Renal pelvis (tissue), 12 donors: ENCODE measurements around the gene FBXO30. TPM values are rescaled to one million over a fixed set of nuclear protein-coding genes. Genes with fewer than 3 reads are reported as not detected.

Source experiments
- DNase-seq: peaks from one replicate; pipeline ENCODE4 v3.0.0-alpha.2; 2013
- long read RNA-seq, 16 experiments: transcript quantifications; one replicate each; lab custom pipeline, GENCODE V29; 2026
- polyA plus RNA-seq, 3 donors: library from polyadenylated mRNA; unstranded; fragments of 120-200 nt; gene quantifications; one replicate each; pipeline ENCODE4 v1.2.1, GENCODE V29; 2013; ENCODE audit not compliant: insufficient read length in 3 of 3

The FBXO30 gene, protein sequence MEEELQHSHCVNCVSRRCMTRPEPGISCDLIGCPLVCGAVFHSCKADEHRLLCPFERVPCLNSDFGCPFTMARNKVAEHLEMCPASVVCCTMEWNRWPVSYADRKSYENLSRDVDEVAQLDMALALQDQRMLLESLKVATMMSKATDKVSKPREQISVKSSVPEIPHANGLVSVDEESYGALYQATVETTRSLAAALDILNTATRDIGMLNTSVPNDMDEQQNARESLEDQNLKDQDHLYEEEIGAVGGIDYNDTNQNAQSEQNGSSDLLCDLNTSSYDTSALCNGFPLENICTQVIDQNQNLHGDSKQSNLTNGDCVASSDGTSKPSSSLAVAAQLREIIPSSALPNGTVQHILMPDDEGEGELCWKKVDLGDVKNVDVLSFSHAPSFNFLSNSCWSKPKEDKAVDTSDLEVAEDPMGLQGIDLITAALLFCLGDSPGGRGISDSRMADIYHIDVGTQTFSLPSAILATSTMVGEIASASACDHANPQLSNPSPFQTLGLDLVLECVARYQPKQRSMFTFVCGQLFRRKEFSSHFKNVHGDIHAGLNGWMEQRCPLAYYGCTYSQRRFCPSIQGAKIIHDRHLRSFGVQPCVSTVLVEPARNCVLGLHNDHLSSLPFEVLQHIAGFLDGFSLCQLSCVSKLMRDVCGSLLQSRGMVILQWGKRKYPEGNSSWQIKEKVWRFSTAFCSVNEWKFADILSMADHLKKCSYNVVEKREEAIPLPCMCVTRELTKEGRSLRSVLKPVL
- polyA plus RNA-seq, result 10 to 100 TPM; 10.3 to 10.8 (median 10.6) TPM
- long read RNA-seq, donor 1, full-length matches to known transcripts, result 1 of 15 reads
- long read RNA-seq, donor 1, partial matches to known transcripts, result 14 of 15 reads
- long read RNA-seq, donor 1, other reads (novel, unspliced or antisense), result 0 of 15 reads
- long read RNA-seq, donor 2, full-length matches to known transcripts, result 1 of 12 reads
- long read RNA-seq, donor 2, partial matches to known transcripts, result 11 of 12 reads
- long read RNA-seq, donor 2, other reads (novel, unspliced or antisense), result 0 of 12 reads
- long read RNA-seq, donor 3, full-length matches to known transcripts, result 1 of 11 reads
- long read RNA-seq, donor 3, partial matches to known transcripts, result 10 of 11 reads
- long read RNA-seq, donor 3, other reads (novel, unspliced or antisense), result 0 of 11 reads
- long read RNA-seq, donor 4, full-length matches to known transcripts, result 1 of 7 reads
- long read RNA-seq, donor 4, partial matches to known transcripts, result 6 of 7 reads
- long read RNA-seq, donor 4, other reads (novel, unspliced or antisense), result 0 of 7 reads
- long read RNA-seq, donor 5, full-length matches to known transcripts, result 1 of 1 reads
- long read RNA-seq, donor 5, partial matches to known transcripts, result 0 of 1 reads
- long read RNA-seq, donor 5, other reads (novel, unspliced or antisense), result 0 of 1 reads
- long read RNA-seq, donor 6, full-length matches to known transcripts, result 5 of 14 reads
- long read RNA-seq, donor 6, partial matches to known transcripts, result 9 of 14 reads
- long read RNA-seq, donor 6, other reads (novel, unspliced or antisense), result 0 of 14 reads
- long read RNA-seq, donor 7, partial matches to known transcripts, result 5 of 5 reads
- long read RNA-seq, donor 7, other reads (novel, unspliced or antisense), result 0 of 5 reads
- long read RNA-seq, donor 8, result 0 reads
- long read RNA-seq, donor 9, full-length matches to known transcripts, result 2 of 28 reads
- long read RNA-seq, donor 9, partial matches to known transcripts, result 26 of 28 reads
- long read RNA-seq, donor 9, other reads (novel, unspliced or antisense), result 0 of 28 reads
- long read RNA-seq, donor 10, full-length matches to known transcripts, result 1 of 11 reads
- long read RNA-seq, donor 10, partial matches to known transcripts, result 10 of 11 reads
- long read RNA-seq, donor 10, other reads (novel, unspliced or antisense), result 0 of 11 reads
- long read RNA-seq, donor 11, full-length matches to known transcripts, result 1 of 1 reads
- long read RNA-seq, donor 11, partial matches to known transcripts, result 0 of 1 reads
- long read RNA-seq, donor 11, other reads (novel, unspliced or antisense), result 0 of 1 reads
- long read RNA-seq, donor 12, full-length matches to known transcripts, result 1 of 13 reads
- long read RNA-seq, donor 12, partial matches to known transcripts, result 12 of 13 reads
- long read RNA-seq, donor 12, other reads (novel, unspliced or antisense), result 0 of 13 reads
- long read RNA-seq, donor 13, full-length matches to known transcripts, result 1 of 1 reads
- long read RNA-seq, donor 13, partial matches to known transcripts, result 0 of 1 reads
- long read RNA-seq, donor 13, other reads (novel, unspliced or antisense), result 0 of 1 reads
- long read RNA-seq, donor 14, full-length matches to known transcripts, result 2 of 11 reads
- long read RNA-seq, donor 14, partial matches to known transcripts, result 9 of 11 reads
- long read RNA-seq, donor 14, other reads (novel, unspliced or antisense), result 0 of 11 reads
- long read RNA-seq, donor 15, full-length matches to known transcripts, result 5 of 16 reads
- long read RNA-seq, donor 15, partial matches to known transcripts, result 11 of 16 reads
- long read RNA-seq, donor 15, other reads (novel, unspliced or antisense), result 0 of 16 reads
- long read RNA-seq, donor 16, full-length matches to known transcripts, result 2 of 15 reads
- long read RNA-seq, donor 16, partial matches to known transcripts, result 13 of 15 reads
- long read RNA-seq, donor 16, other reads (novel, unspliced or antisense), result 0 of 15 reads

DNA sequence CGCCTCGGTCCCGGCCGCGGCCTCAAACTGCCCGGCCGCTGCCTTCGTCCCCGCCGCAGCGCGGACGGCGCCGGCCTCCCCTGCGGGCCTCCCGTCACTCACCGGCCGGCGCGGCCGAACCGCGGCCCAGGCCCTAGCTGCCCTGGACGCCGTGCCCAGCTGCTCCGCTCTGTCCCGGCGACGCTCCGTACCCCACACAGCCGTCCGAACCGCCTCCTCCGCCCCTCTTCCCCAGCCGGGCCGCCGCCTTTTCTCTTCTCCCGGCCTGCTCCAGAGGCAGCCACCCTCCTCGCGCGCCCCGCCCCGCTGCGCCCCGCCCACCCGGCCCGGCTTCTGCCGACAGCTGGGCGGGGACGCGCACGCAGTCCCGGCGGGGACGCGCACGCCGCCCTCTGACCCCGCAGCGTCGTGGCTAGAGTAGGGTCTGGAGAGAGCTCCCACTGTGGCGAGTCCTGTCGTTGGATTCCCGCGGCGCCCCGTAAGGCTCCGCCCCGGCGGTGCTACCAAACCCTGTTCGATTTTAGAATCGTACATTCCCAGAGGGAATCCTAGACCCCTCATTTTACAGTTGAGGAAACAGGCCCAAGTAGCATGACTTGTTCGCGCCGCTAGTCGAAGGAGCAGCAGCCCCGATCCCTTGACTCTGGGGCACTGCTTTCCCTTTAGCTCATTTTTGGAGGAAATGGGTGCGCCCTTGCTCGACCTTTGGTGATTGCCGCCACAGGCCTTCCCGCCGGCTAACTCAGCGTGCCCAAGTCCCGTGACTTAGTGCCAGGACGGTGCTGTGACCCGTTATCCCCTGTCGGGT, at the start of gene FBXO30:
FBXO30 (minus strand) TSS at position 295 of the 808 bp plus-strand sequence. CDS start 8,390 bp downstream, outside the sequence.
- peak; percentile 92 for DNase-seq

DNA sequence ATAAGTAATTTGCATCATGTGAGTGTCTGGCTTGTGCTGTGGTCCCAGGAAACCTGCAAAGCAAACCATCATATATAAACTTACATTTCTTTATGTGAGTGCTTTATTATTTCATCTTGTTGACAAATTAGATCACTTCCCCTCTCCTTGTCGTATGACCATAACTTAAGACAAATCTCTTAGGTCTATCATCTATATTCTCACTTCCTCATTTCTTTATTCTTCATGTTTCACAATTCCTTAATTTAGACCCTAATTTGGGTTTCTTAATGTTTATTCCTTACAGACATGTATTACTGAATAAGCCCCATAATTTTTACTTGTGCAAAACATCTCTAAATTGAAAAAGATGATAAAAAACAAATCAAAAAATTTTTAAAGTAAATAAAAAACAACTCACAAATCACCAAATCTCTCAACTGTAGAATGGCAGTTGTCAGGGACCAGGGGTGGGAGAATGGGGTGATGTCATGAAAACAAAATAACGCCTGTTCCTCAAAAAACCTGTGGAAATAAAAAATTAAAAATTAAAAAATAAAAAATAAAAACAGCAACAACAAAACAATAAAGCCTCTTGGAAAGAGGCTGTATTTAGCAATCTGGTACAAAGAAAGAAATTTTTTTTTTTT, 49.5 kb upstream of the FBXO30 start:
- DNase-seq, result no peak

DNA sequence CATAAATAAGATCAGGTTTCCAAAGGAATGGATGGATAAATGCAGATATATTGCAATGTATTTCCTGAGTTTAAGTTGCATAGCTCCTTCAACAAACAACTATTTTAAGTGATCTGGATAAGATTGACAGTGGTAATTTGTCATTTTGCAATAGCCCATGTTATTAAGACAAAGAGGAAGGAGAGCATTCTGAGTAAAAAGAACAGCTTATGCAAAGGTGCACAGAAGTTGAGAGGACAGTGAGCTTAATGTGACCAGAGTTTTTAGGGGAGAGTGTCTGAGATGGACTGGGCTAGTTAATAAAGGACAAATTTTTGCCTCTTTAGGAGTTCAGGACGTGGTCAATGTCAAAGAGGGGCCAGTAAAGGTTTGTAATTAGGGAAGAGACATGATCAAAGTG, 48.8 kb upstream of the FBXO30 start:
- no peak for DNase-seq

DNA sequence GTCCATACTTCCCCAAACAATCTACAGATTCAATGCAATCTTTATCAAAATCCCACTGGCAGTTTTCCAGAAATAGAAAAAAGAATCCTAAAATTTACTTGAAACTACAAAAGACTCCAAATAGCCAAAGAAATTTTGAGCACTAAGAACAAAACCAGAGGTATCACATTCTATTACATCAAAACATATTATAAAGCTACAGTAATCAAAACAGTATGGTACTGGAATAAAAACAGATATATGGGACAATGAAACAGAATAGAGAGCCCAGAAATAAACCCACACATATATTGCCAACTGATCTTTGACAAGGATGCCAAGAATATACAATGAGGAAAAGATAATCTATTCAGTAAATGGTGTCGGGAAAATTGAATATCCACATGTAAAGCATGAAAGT, 46.0 kb upstream of the FBXO30 start:
- DNase-seq, result no peak

DNA sequence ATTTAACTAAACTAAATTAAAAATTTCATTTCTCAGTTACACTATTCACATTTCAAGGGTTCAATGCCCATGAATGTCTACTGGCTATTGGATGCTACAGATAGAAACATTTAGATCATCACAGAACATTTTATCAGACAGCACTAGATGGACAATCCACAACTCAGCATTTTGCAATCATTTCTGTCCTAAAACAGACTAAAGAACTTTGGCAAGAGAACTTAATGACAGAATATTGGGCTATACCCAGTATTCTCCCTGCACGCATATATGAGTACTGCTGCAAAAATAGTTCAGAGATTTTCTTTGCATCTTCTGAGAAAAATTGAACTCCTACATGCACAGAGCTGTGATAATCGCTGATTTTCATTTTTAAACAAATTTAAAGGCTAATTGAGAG, 36.1 kb upstream of the FBXO30 start:
- DNase-seq, result no peak

DNA sequence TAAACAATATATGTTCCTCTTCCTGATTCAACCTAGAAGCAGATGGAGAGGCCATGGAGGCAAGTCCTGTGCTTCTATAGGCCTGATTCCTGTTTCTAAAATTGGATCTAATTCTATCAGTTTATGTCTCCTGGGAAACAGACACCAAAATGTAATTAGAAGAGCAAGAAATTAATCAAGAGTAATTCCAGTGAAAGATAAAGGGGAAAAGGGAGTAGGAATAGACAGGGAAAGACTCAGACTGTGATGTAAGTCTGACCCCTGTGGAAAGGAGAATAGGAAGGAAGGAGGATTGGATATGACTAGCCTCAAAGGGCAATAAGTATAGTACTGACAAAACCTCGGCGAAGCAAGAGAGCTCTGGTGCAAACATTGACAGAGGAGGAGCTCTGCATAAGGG, 33.9 kb upstream of the FBXO30 start:
- DNase-seq, result no peak

DNA sequence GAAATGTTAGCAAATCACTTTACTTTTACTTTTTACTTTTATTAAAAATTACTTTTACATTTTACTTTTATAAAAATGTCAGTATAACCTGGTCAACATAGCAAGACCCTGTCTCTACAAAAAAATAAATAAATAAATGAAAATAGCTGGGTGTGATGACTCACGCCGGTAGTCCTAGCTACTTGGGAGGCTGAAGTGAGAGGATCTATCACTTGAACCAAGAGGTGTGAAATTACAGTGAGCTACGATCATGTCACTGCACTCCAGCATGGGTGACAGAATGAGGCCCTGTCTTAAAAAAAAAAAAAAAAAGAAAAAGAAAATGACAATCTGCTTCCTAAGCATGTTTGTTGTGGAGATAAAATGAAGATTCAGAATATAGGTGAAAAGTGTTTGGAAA, 31.0 kb upstream of the FBXO30 start:
- no peak for DNase-seq

DNA sequence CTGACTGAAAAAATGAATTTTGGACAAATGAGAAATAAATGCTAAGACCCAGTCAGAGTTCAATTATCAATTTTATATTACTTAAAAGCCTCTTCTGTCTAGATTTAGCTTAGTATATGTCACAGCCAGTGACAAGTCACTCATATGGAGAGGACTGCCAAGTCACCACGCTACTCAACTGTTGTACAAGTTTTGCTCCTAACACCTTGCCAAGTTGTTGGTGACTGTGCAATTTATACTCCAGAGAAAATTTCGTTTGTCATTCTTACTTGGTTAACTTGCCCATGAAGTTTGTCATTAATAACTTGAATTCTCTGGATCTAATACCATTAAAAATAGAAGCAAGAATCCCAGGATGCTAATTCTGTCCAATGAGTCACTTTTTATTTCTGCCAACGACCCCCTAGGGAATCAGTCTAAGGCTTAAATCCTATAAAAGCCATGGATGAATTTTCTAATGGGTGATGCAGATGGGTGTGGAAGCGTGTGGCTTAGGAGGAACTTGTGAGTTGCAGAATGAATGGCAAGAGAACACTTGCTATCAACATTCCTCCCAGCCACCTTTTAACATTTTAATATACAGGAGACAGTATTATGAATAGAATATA, 30.4 kb upstream of the FBXO30 start:
- DNase-seq, result no peak

DNA sequence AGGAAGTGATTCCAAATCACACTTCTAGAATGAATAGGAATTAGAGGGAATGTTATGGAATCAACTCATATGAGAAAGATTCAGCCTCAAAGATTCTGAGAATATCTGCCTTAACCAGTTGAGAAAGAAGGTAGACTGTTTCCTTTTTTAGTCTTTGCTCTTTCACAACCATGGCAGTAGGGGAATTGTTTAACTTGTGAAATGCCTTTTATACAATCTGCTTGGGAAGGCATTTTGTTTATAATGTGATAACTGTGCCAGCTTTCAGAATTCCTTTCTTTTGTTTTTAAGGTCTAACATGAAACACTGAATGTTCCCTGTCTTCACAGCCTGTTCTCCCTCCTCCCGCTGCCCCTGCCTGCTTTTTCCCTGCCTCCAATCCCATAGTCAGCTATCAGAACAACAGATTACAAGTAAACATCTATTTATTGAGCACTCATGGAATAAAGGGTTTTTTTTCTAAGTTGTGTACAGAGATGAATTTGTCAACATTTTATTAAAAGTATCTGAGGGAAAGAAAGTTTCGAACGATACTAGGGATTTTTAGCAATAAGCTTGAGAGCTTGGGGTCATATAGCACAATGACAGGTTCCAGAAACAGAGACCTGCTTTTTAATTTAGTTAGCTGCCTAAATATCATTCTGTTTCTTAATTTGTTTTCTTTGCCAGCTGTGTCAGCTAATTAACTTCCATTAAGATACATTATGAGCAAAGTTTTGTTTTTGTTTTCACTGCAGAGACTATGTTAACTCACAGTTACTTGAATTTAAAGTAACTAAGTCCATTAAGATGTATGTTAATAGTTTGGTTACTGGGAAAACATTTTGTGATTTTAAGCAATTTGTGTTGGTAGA, 28.3 kb upstream of the FBXO30 start:
- DNase-seq, result no peak

DNA sequence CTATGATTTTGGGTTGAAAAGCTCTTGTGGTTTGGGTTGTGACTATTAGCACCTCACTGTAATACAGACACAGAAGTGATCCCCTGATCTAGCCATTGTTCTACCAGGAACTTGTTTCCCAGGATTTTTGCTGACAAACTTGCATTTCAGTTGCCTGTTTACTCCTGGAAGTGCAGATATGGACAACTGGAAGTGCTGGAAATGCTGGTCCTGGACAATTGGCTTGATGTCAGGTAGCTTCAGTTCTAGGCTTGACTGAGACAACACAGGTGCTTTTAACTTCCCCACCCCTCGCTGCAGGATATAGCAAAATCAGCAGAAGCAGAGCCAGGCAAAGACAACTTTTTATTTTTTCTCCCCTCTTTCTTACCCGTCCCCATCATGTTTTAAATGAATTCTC, 27.1 kb upstream of the FBXO30 start:
- no peak for DNase-seq

DNA sequence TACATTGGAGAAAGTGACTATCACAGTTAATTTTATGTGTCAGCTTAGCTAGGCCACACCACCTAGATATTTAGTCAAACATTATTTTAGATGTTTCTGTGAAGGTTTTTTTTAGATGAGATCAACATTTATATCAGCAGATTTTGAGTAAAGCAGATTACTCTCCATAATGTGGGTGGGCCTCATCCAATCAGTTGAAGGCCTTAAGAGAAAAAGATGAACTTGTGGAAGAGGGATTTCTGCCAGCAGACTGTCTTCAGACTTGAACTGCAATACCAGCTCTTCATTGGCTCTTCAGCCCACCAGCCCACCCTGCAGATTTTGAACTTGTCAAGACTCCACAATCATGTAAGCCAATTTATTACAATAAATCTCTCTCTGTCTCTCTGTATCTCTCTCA, 25.1 kb upstream of the FBXO30 start:
- peak; percentile 3 for DNase-seq

DNA sequence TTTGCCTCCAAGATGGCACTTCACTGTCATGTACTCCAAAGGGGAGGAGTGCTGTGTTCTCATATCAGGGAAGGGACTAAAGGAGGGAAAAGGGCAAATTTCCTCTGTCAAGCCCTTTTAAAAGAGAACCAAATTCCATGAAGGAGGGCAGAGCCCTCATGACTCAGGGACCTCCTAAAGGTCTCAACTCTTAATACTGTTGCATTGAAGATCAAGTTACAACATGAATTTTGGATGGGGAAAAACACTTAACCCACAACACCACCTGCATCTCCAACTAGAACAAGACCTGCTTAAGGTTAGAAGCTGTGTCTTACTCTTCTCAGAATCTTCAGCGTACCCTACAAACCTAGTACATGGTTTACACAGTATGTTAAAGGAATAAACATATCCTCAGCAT, 23.7 kb upstream of the FBXO30 start:
- no peak for DNase-seq

DNA sequence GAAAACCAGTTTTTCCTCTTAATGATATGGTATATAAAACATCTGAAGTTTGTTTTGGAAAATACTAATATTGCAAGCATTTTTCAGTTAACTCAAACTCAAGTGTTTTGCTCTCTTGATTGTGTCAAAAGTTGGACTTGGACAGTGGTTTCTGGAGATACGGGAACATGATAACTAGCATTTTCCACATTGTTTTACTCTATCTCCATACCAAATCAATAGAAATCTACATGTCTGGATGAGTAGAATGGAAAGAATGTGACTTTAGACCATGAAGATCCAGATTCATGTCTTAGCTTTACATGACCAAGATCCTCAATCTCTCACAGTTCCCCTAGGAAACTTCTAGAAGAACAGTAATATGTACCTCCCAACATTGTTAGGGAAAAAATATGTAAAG, 22.2 kb upstream of the FBXO30 start:
- DNase-seq, result no peak

DNA sequence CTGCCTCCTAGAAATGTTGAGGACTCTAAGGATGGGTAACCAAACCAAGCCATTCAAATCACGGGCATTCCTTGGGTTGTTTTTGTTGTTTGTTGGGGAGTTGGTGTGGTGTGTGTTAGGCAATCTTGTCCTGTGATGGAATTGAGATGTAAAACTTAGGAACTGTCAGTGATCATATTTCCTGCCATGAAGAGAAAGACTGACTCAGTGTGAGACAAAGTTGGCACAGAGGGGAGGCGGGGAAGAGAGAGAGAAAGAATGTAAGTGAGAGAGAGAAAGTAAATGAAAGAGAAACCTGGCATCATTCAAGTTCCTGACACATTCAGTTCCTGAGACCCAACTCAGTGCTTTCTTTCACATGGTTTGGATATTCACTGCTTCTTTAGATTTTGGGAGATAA, 21.6 kb upstream of the FBXO30 start:
- no peak for DNase-seq

DNA sequence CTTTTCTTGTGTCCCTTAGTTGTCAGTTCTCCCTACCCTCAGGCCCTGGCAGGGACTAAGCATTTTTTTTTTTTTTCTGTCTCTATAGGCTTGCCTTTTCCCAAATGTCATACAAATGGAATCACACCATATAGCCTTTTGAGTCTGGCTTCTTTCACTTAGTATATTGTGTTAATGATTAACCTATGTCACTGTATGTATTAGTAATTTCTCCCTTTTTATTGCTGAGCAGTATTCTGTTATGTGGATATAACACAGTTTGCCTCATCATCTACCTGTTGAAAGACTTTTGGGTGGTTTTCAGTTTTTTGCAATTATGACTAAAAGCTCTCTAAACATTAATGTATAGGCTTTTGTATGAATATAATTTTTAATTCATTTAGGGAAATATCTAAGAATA, 16.0 kb upstream of the FBXO30 start:
- DNase-seq, result no peak

DNA sequence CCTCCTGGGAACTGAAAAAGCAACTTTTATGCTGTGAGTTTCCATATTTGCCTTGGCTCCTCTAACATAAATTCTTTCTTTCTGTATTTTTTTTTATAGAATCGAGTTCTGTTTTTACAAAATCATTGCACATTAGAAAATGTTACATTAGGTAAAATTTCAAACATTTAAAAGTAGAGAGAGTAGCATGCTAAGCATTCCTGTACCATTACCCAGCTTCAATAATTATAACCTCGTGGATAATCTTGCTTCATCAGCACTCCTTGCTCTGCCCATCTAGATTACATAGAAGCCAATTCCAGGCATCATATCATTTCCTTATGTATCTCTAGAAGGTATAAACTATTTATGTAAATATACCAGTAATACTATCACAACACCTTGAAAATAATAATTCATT, 15.4 kb upstream of the FBXO30 start:
- DNase-seq, result no peak
